HG03097 (cell line): ENCODE results near the gene CT45A8.
"Not testable (repeated sequence)": the region's sequence is repeated elsewhere in the genome, so short reads cannot be mapped to it uniquely, and the experiment has no call there.

Source experiments
- ATAC-seq: cut with Tn5 transposase; IDR thresholded peaks from one replicate; pipeline ENCODE4 v1.9.1; 2021; ENCODE audit not compliant: unreplicated experiment, low FRiP score

CT45A8 gene, protein sequence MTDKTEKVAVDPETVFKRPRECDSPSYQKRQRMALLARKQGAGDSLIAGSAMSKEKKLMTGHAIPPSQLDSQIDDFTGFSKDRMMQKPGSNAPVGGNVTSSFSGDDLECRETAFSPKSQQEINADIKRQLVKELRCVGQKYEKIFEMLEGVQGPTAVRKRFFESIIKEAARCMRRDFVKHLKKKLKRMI

DNA sequence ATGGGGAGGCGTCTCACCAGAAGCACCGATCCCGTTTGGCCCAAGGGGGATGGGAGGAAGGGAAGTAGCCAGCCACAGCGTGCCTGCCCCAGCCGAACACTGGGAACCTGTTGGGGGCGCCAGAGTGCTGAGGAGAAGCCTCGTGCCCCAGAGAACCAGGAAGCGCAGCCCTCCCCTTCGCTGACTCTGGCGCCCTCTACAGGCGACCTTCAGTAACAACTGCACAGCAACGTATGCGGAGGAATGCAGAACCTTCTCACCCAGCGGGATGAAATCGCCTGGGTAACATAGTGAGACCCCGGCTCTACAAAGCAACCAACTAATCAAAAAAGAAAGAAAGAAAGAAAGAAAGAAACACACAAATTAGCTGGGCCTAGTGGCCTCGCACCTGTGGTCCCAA, at the start of gene CT45A8:
TSS of gene CT45A8 (minus strand) at position 101 of the 400 bp plus-strand sequence. CDS start 3,755 bp downstream, outside the sequence.
- ATAC-seq = not testable (repeated sequence)

DNA sequence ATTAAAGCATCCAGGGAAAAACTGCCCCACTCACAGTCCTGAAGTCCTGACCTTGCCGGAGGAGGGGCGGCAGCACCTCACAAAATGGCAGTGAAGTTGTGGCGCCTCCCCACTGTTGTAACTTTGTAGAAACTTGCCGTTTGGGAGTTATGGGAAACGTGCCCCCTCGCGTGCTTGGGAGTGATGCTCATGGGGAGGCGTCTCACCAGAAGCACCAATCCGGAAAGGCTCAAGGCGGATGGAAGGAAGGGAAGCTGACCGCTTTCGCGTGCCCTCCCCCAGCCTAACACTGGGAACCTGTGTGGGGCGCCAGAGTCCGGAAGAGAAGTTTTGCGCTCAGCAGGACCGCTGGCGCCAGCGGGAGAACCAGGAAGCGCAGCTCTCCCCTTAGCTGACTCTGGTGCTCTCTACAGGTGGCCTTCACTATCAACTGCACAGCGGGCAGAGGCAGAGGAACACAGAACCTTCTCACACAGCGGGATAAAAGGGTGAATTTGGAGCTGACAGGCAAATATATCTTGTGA, 39.0 kb upstream of the CT45A8 start, which contains the start of the genes CT45A10 and SAGE1:
TSS of gene CT45A10 (minus strand) at position 151 of the 524 bp plus-strand sequence. CDS start 8,100 bp downstream, outside the sequence.
TSS of gene SAGE1 (plus strand) at position 423 of the 524 bp plus-strand sequence. CDS start 2,527 bp downstream, outside the sequence.
- ATAC-seq = no peak

DNA sequence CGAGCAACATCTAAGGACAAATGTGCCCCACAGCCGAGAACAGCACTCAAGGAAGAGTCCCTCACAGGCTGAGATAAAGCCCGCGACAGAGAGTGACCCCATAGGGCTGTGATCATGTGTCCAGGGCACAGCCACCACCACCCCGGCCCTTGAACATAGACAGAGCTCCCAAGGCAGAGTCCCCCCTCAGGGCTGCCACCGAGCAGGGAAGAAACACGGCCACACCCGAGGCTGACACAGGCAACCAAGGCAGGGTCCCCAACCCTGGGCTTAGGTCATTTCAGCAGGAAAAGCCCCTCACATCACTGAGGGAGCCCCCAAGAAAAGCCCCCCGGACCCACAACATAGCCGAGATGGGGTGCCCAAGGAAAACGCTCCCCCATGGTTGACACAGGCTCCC, 38.4 kb upstream of the CT45A8 start:
- ATAC-seq = no peak

- no peak for ATAC-seq
Measured at GRCh38 chrX:135890087-135890585, 35.8 kb upstream of the CT45A8 start.

DNA sequence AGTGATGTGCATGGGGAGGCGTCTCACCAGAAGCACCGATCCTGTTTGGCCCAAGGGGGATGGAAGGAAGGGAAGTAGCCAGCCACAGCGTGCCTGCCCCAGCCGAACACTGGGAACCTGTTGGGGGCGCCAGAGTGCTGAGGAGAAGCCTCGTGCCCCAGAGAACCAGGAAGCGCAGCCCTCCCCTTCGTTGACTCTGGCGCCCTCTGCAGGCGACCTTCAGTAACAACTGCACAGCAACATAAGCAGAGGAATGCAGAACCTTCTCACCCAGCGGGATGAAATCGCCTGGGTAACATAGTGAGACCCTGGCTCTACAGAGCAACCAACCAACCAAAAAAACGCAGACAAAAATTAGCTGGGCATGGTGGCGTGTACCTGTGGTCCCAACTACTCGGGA, 34.6 kb upstream of the CT45A8 start:
- ATAC-seq = not testable (repeated sequence)

DNA sequence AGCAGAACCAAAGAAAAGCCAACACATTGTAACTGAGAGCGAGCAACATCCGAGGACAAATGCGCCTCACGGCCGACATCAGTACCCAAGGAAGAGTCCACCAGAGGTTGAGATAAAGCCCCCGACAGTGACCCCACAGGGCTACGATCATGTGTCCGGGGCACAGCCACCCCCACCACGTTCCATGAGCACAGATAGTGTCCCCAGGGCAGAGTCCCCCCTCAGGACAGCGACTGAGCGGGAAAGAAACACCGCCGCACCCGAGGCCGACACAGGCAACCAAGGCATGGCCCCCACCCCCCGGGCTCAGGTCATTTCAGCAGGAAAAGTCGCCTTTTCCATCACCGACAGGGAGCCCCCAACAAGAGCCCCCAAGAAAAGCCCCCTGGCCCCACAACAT, 33.9 kb upstream of the CT45A8 start:
- ATAC-seq = not testable (repeated sequence)

- ATAC-seq = not testable (repeated sequence)
Measured at GRCh38 chrX:135882741-135883140, 28.4 kb upstream of the CT45A8 start.

- ATAC-seq = not testable (repeated sequence)
Measured at GRCh38 chrX:135871712-135872111, 17.4 kb upstream of the CT45A8 start, which contains the start of gene CT45A9. Gene CT45A9, minus strand, starts transcription at chrX:135871812. Its CDS starts 3,751 bp downstream, at chrX:135868061.

DNA sequence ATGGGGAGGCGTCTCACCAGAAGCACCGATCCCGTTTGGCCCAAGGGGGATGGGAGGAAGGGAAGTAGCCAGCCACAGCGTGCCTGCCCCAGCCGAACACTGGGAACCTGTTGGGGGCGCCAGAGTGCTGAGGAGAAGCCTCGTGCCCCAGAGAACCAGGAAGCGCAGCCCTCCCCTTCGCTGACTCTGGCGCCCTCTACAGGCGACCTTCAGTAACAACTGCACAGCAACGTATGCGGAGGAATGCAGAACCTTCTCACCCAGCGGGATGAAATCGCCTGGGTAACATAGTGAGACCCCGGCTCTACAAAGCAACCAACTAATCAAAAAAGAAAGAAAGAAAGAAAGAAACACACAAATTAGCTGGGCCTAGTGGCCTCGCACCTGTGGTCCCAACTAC, 17.2 kb downstream of the CT45A8 start, which contains the start of gene CT45A7:
TSS of gene CT45A7 (minus strand) at position 101 of the 400 bp plus-strand sequence. CDS start 3,747 bp downstream, outside the sequence.
- ATAC-seq = not testable (repeated sequence)

GRCh38 chrX:135819912-135820311, 34.4 kb downstream of the CT45A8 start, which contains the start of gene CT45A2:
Gene CT45A2, minus strand, starts transcription at chrX:135820012. Its CDS starts 3,747 bp downstream, at chrX:135816265.
- ATAC-seq = not testable (repeated sequence)

DNA sequence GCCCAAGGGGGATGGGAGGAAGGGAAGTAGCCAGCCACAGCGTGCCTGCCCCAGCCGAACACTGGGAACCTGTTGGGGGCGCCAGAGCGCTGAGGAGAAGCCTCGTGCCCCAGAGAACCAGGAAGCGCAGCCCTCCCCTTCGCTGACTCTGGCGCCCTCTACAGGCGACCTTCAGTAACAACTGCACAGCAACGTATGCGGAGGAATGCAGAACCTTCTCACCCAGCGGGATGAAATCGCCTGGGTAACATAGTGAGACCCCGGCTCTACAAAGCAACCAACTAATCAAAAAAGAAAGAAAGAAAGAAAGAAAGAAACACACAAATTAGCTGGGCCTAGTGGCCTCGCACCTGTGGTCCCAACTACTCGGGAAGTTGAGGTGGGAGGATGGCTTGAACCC, 51.7 kb downstream of the CT45A8 start, which contains the start of gene CT45A6:
TSS of gene CT45A6 (minus strand) at position 101 of the 400 bp plus-strand sequence. CDS start 3,794 bp downstream, outside the sequence.
- not testable (repeated sequence) for ATAC-seq
